HG02981 (cell line): ENCODE measurements around the gene CCL4L2.
"Not testable (repeated sequence)": the region's sequence is repeated elsewhere in the genome, so short reads cannot be mapped to it uniquely, and the experiment has no call there.

Experiments
- ATAC-seq: cut with Tn5 transposase; IDR thresholded peaks from one replicate; pipeline ENCODE4 v1.9.1; 2021; ENCODE audit warnings: mild to moderate bottlenecking, moderate library complexity; ENCODE audit not compliant: unreplicated experiment

Gene CCL4L2

DNA sequence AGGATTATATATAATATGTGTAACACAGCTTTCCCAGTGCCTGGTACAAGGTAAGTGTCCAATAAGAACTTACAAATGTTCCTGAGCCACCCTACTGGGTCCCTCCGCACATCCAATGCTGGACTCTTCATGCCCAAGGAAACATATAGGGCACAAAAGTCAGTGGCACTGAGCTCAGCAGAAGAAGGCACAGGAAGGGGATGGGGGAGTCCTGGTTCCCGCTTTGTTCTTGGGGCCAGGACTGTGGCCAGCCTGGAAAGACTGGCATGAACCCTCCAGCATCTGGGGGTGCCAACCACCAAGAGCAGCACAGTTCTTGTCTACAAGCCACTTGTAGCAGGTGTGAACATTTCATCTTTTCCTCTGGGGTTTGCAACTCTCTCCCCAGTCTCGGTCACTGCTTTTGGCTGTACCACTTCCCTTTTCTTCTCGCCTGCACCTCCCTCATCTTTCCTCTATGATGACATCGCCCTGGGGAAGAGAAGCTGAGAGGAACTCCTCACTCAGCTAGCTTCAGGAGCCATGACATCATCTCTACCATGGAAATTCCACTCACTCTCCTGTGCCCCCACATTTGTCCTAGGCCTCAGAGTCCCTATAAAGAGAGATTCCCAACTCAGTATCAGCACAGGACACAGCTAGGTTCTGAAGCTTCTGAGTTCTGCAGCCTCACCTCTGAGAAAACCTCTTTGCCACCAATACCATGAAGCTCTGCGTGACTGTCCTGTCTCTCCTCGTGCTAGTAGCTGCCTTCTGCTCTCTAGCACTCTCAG is at the start of gene CCL4L2:
CCL4L2 (plus strand) TSS at position 625 of the 773 bp plus-strand sequence.
- ATAC-seq, result peak; percentile 67

DNA sequence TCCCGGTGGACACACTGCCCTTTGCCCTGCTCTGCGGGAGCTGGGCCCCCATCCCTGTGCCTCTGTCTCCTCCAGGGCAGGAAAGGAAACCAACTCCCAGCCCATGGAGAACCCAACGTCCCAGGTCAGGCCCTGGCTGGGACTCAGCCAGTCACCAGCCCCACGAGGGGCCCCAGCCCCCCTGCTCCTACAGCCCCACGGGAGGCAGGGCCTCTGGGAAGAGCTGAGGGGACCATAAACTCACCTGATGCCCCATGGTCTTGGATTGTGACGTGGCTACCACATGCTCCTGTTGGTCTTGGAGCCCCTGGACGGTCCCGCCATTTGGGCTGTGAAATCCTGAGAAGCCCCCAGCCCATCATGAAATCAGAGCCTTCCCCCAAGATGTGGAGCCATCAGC is 42.0 kb upstream of the CCL4L2 start:
- not testable (repeated sequence) for ATAC-seq

GRCh38 chr17:36176536-36176935 is 34.3 kb upstream of the CCL4L2 start, which contains the start of gene TBC1D3B:
TBC1D3B (minus strand) TSS chr17:36176636; CDS start chr17:36175050, 1,586 bp downstream.
- ATAC-seq, result not testable (repeated sequence)

DNA sequence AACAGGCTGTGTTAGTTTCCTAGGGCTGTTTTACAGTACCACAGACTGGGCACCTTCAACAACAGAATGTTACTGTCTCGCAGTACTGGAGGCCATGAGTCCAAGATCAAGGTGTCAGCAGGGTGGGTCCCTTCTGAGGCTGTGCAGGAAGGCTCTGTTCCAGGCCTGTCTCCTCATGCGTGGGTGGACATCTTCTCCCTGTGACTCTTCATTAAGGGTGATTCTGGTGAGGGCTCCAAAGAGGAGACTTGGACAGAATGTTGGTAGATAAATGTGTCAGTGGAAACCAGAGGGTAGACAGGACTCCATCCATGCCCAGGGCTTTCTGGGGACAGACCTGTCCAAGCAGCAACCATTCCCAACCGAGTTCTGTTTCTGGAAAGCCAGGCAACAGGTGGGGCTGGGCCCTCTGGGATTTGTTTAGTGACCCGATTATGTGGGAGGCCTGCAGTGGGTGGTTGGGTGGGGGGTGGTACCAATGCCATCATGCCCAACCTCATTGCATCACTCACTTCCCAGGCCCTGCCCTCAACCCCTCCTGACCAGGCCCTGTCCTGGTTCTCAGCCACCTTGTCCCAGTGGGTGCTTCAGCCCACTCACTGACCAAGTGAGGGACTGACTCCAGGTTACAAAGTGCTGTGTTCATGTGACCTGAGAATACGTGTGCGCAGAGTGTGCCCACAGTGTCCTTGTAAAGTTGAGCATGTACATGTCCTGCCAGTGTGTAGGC is 29.3 kb upstream of the CCL4L2 start:
- not testable (repeated sequence) for ATAC-seq

DNA sequence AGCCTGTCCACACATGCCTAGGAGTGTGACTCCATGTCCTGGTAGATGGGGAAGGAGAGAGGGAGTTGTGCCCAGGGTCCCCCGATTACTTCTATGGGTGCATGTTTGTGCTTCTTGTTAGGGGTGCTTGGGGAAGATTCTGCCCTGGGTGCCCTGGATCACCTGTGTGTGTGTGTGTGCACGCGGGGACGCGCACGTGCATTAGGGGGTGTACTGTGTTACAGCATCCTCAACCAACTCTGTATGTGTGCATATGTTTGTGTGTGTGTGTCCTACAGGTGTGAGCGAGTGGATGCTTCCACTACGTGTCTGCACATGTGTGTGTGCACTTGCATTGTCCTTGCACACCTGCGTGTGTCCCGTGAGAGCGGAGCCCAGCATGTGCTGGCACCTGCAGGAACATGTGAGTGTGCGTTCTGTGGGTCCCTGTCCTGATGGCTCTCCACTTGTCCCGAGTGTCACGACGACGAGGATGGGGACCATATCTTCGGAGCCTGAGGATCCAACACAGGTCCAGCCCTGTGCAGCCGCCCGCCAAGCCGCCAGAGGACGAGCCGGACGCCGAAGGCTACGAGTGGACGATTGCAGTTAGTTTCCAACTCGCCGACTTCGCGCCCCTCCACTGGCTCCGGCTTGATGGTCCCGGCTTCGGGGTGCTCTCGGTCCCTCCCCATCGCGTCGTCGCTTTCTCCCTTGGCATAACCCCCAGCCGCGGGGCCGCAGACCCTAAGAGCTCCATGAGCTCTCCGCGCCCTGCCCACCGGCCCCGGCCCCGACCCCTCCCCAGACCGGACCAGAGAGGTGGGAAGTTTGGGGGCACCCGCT is 28.5 kb upstream of the CCL4L2 start:
- no peak for ATAC-seq

GRCh38 chr17:36183001-36183971 is 27.6 kb upstream of the CCL4L2 start:
- ATAC-seq, result no peak

DNA sequence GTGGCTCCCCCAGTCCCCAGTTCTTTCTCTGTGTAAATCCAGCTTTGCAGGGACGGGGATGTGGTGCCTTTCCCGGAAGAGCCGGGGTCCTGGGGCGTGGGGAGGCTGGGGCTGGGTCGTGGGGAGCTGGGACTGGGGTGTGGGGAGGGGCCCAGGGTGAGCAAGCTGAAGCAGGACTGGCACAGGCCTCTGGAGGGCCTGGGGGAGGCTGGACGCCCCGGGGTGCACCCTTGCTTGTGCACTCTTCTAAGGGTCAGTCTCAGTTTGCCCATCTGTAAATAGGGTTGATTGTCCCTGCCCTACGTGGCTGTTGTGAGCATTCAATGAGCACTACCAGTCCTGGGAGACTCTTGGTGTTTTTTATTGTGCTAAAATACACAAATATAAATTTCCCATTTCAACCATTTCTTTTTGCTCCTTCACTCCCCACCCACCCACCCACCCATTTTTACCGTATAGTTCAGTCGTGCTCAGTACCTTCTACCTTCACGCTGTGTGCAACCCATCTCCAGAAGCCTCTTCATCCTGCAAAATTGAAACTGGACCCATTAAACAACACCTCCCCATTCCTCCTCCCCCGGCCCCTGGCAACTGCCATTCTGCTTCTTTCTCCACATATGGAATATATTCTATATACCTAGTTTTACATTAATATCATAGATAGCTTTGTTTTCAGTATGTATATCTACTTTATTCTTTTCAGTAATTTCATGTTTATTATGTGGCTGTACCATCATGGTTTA is 26.7 kb upstream of the CCL4L2 start:
- no peak for ATAC-seq

- no peak for ATAC-seq
Measured at GRCh38 chr17:36185416-36185815, 25.4 kb upstream of the CCL4L2 start.

GRCh38 chr17:36186810-36187763 is 23.8 kb upstream of the CCL4L2 start:
- ATAC-seq, result not testable (repeated sequence)

- not testable (repeated sequence) for ATAC-seq
Measured at GRCh38 chr17:36187943-36188665, 22.8 kb upstream of the CCL4L2 start.

GRCh38 chr17:36188891-36189306 is 22.0 kb upstream of the CCL4L2 start:
- ATAC-seq, result peak; percentile 68

DNA sequence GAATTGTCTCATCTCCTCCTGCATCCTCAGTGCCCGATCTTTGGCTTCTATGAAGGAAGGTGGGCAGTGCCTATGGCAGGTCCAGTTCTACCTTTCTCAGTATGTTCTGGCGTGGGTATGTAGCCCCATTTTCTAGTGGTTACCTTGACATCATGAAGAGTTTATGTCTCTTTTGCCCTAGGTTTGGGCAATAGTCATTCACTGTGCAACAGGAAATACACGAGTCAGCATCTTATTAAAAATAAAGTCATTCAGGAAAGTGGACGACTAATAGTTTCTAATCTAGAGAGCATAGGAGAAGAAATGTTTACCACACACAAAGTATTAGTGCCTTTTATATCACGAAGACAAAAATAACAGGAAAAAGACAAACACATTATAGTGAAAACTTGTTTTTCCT is 20.9 kb upstream of the CCL4L2 start:
- not testable (repeated sequence) for ATAC-seq

DNA sequence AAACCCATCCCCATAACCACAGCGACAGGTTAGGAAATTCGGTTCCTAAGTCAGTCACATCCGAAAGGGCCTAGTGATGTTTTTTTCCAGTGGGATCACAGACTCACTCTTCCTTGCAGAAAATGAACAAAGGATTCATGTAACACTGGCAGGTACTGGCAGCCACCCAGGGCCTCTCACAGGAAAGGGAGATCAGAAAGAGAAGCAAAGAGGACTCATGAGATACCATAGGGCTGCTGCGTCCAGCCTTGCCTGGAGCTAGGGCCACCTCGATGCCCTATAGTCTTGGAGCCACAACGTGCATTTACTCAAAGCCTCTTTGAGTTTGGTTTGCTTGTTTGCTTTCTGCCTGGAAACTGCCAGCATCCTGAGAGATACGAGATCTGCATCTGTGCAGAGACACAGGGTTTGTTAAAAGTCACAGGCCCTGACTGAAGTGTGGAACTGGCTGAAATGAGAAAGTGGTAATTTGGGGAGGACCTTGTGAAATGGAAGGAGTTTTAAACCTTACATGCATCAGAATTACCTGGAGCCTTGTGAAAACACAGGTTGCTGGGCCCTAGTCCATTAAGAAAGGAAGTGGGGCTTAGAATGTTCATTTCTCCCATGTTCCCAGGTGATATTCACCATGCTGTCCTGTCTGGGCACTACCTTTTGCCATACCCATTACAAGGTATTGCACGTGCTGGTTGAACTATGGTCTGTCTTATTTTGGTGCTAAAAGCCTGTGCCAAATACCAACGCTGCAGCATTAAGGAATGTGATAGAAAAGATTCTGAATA is 20.1 kb upstream of the CCL4L2 start:
- ATAC-seq, result not testable (repeated sequence)

DNA sequence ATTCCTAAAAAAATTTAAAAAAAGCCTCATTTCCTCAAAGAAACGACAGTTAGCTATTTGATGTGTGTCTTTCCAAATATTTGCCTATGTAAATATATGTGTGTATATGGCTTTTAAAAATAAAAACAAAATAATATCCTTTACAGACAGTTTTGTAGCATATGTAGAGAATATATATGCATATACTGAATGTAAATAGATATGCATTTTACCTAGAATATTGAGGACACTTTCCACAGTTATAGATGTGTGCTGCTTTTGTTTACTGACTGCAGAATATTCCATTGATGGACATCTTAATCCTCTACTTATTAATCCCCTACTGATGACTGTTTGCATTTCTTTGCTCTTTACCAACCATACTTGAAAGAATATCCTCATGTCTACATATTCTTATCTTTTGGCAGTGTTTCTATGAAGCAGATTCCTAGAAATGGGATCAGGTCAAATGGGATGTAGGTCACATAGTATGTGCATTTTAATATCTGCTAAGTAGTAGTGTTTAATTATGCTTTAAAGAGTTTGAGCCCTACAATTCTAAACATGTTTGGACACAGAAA is 17.6 kb upstream of the CCL4L2 start:
- no peak for ATAC-seq

DNA sequence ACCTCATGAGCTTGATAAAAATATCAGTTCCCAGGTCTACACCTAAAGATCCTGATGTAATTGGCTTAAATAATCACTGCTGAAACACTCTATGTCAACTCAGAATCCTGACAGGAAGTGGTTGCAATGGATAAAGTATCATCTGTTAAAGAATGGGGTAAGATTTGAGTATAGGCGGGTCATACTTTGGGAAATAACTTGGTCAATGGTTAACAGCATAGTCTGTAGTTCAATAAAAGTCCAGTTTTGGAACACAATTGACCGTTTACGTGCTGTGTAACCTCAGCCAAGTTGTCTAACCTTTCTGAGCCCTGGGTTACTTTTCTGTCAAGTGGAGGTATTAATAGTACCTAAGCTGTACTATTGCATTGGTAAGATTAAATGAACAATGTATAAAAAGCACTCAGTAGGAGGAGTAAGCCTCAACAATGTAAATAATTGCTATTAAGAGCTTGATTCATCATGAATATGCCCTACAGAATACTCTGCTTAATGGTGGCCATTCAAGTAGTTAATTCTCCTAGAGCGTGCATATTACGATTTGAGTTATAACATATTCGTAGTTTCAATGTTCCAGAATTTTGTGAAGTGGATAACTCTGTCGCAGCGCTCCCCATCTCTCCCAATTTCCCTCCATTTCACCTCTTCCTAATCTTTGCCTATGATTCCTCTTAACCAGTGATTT is 16.6 kb upstream of the CCL4L2 start:
- not testable (repeated sequence) for ATAC-seq
